ENCODE results near the gene GDF7. TPM values are rescaled to one million over a fixed set of nuclear protein-coding genes. Genes with fewer than 3 reads are reported as not detected.

Gene GDF7
- total RNA-seq, 1 donor from 2014 or later = 12.8 TPM

DNA sequence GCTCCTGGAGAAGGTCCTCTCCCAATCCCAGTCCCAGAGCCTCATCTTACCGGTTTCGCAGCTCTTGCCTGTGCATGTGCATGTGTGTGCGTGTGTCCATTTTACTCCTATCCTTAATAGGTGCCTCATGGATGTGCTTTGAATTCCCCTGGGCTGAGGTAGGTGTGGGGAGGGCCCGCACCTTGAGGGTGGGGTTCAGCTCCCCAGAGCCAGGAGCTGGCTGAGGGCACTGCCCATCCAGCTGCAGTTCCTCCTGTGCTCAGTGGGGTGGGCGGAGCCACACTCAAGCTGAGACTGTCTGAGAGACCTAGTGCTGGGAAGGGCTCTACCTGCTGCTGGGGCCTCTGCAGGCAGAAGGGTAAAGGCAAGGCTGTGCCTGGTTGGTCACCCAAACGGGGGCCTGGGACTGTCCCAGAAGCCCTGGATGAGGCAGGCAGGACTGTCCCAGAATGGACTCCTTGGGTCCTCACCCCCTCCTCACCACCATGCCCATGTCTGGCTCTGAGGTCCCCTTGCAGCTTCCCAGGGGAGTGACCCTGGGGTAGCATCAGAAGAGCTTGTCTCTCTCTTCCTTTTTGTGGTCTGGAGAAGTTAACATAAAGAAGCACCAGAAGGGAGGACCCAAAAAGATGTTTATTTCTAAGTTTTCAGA lies 8.9 kb downstream of the GDF7 start:
- H3K27me3 Mint-ChIP-seq (ENCODE audit: low read depth) = peaks cover 5% of the 10 kb centered on the region
- DNase-seq (ENCODE audit: low spot score) = no peak
- no peaks in the 10 kb centered on the region for H3K9me3 Mint-ChIP-seq (ENCODE audit: low read depth)
- H3K27ac Mint-ChIP-seq (ENCODE audit: unreplicated experiment) = peak overlapping the region; percentile 95
- TF ChIP-seq, protein P1, sequence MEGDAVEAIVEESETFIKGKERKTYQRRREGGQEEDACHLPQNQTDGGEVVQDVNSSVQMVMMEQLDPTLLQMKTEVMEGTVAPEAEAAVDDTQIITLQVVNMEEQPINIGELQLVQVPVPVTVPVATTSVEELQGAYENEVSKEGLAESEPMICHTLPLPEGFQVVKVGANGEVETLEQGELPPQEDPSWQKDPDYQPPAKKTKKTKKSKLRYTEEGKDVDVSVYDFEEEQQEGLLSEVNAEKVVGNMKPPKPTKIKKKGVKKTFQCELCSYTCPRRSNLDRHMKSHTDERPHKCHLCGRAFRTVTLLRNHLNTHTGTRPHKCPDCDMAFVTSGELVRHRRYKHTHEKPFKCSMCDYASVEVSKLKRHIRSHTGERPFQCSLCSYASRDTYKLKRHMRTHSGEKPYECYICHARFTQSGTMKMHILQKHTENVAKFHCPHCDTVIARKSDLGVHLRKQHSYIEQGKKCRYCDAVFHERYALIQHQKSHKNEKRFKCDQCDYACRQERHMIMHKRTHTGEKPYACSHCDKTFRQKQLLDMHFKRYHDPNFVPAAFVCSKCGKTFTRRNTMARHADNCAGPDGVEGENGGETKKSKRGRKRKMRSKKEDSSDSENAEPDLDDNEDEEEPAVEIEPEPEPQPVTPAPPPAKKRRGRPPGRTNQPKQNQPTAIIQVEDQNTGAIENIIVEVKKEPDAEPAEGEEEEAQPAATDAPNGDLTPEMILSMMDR (IDR thresholded peaks at IDR 0.05) = no peak
- no peak overlapping the region for H3K4me3 Mint-ChIP-seq (ENCODE audit: unreplicated experiment)
- H3K36me3 Mint-ChIP-seq (ENCODE audit: low read depth) = peaks cover 7% of the 10 kb centered on the region
- peaks cover 46% of the 10 kb centered on the region for H3K4me1 Mint-ChIP-seq (ENCODE audit: low read depth)

DNA sequence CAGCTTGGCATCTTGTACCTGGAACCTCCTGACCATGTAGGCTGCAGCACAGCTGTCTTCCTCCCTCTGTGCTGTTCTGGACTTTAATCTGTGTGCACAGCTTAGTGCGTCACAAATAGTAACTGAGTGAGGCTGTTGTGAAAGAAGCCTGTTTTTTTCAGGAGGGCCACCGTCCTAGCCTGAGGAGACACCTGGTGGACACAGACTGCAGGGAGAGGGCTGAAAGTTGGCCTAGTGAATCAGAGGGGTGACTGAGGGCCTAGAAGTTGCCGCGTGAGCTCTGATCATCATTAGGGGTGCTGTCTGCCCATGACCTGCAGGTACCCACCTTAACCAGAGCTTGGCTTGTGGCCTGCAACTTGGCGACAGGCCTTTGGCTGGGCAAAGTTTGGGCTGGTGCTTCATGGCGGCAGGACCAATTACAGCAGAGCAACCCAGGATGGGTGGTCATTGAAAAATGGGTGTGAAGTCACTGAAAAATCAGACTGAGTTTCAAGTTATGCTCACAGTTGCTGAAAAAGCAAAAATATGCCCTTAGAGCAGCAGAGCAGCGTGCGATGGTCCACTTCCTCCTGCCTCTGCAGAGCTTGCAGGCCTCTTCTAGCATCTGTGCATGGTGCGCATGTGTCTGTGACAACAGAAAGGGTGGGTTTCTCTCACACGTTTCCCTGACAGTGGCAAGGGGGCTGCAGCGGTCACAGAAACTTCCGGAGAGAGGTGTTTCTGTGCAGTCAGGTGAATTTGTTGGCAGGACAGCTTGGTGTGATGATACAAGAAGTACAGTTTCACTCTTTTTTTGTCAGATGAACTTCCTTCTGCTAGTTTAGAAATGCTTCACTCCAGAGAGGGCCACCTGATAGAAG lies 9.6 kb downstream of the GDF7 start:
- Mint-ChIP-seq H3K27ac (ENCODE audit: unreplicated experiment) (no peak overlapping the region), H3K4me1 (ENCODE audit: low read depth) (peaks cover 43% of the 10 kb centered on the region)
- TF ChIP-seq, protein P1 (IDR thresholded peaks at IDR 0.05) = peak; percentile 15

DNA sequence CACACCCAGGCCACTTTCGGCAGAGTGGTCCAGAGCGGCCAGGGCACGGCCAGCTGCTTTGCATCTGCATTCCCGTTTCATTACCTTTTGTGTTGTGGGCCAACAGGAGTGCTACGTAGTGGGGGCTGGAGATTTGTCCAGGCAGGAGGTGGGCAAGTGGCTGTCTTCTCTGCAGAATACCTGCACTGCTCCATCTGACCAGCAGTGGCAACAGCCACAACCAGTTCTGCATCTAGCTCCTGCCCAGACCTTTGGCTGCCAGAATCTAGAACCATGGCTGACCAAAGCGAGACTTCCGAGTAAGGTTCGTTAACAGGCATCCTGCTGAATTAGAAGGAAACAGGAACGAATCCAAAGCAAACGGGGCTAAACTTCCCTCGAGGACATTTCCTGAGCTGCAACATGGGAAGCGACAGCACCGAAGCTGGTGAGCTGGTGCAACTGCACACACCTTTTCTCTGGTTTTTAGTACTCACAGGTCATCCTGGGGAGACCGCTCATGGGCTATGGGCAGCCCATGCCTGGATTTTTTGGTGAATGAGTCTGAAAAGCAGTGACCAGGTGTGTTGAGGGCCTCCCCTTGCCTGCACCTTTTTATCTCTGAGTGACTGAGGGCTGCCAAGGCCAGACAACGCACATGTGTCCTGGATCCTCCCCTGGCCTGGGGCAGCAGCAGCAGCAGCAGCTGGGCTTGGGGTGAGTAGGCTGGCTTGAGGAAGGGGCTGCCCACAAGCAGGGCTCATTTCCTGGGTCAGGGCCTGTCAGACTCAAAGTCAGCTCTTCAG lies 10.5 kb downstream of the GDF7 start:
- no peak for DNase-seq (ENCODE audit: low spot score)
- H3K36me3 Mint-ChIP-seq (ENCODE audit: low read depth) = peaks cover 6% of the 10 kb centered on the region
- H3K27ac Mint-ChIP-seq (ENCODE audit: unreplicated experiment) = no peak overlapping the region
- H3K9me3 Mint-ChIP-seq (ENCODE audit: low read depth) = no peaks in the 10 kb centered on the region
- no peak overlapping the region for H3K4me3 Mint-ChIP-seq (ENCODE audit: unreplicated experiment)
- peaks cover 47% of the 10 kb centered on the region for H3K4me1 Mint-ChIP-seq (ENCODE audit: low read depth)
- no peaks in the 10 kb centered on the region for H3K27me3 Mint-ChIP-seq (ENCODE audit: low read depth)
- TF ChIP-seq, protein P1 (IDR thresholded peaks at IDR 0.05) = no peak

More for the DNA sequence above, 9.6 kb downstream of the GDF7 start:
- Mint-ChIP-seq H3K9me3 (ENCODE audit: low read depth) (no peaks in the 10 kb centered on the region), H3K36me3 (ENCODE audit: low read depth) (peaks cover 4% of the 10 kb centered on the region), H3K27me3 (ENCODE audit: low read depth) (peaks cover 2% of the 10 kb centered on the region), H3K4me3 (ENCODE audit: unreplicated experiment) (no peak overlapping the region)
- DNase-seq (ENCODE audit: low spot score) = no peak

DNA sequence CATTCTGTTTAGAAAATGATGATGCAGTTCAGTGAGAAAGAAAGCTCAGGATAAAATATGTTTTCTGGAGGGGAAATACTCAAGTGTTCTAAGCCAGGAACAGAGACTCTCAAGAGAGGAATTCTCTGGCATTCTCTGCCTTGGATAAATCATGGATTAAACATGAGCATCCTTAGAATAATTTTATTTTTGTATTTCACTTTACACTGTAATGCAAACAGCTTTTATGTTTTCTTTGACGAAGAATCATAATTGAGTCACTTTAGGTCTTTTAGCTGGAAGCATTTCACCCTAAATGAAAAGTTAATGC lies 11.1 kb downstream of the GDF7 start:
- Mint-ChIP-seq H3K36me3 (ENCODE audit: low read depth) (peaks cover 6% of the 10 kb centered on the region), H3K27ac (ENCODE audit: unreplicated experiment) (no peak overlapping the region), H3K4me3 (ENCODE audit: unreplicated experiment) (no peak overlapping the region), H3K27me3 (ENCODE audit: low read depth) (no peaks in the 10 kb centered on the region), H3K4me1 (ENCODE audit: low read depth) (peaks cover 42% of the 10 kb centered on the region), H3K9me3 (ENCODE audit: low read depth) (no peaks in the 10 kb centered on the region)
- DNase-seq (ENCODE audit: low spot score) = no peak
- TF ChIP-seq, protein P1 (IDR thresholded peaks at IDR 0.05) = no peak

DNA sequence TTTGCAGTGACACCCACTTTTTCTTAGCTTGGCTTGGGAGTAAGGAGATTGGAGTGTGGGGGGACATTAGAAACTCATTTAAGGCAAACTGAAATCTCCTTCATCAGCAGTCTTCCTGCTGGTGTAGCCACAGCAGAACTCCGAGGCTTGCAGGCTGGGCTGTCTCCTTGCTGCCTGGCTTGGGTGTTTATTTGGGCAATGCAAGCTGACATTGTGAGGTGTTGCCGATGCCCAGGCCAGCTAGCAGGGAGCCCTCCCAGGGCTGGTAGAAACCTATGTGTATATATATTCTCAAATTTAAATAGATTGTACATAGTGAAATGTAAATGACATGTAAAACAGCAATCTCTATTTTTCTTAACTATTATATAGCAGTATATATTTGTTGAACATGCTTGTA lies 11.8 kb downstream of the GDF7 start:
- Mint-ChIP-seq H3K27ac (ENCODE audit: unreplicated experiment) (no peak overlapping the region), H3K36me3 (ENCODE audit: low read depth) (peaks cover 7% of the 10 kb centered on the region), H3K9me3 (ENCODE audit: low read depth) (no peaks in the 10 kb centered on the region), H3K4me3 (ENCODE audit: unreplicated experiment) (no peak overlapping the region), H3K4me1 (ENCODE audit: low read depth) (peaks cover 35% of the 10 kb centered on the region), H3K27me3 (ENCODE audit: low read depth) (no peaks in the 10 kb centered on the region)
- no peak for DNase-seq (ENCODE audit: low spot score)
- TF ChIP-seq, protein P1 (IDR thresholded peaks at IDR 0.05) = no peak
